GM18873 (cell line): ENCODE results near the gene TBP.

Experiments
- ATAC-seq: cut with Tn5 transposase; IDR thresholded peaks from one replicate; pipeline ENCODE4 v1.9.1; 2021; ENCODE audit warnings: mild to moderate bottlenecking, moderate library complexity, moderate number of reproducible peaks; ENCODE audit not compliant: unreplicated experiment, low FRiP score

TBP gene

GRCh38 chr6:170533792-170534191 lies 20.4 kb upstream of the TBP start:
- ATAC-seq = no peak

- ATAC-seq = no peak
These were observed 19.2 kb upstream of the TBP start for GRCh38 chr6:170535004-170535403.

DNA sequence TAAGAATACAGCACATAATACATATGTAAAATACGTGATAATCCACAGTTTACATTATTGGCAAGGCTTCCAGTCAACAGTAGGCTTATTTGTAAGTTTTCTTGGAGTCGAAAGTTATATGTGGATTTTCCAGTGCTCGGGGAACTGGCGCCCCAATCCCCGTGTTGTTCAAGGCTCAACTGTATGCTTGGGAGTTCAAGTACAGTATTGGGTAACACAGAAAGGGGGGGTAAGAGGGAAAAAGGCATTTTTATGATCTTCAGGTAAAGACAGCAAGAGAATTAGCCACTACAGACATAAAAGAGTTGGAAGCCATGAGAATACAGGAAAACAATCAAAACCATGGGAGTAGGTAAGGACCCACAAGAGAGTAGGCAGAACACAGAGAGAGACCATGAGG lies 17.5 kb upstream of the TBP start:
- ATAC-seq = no peak

DNA sequence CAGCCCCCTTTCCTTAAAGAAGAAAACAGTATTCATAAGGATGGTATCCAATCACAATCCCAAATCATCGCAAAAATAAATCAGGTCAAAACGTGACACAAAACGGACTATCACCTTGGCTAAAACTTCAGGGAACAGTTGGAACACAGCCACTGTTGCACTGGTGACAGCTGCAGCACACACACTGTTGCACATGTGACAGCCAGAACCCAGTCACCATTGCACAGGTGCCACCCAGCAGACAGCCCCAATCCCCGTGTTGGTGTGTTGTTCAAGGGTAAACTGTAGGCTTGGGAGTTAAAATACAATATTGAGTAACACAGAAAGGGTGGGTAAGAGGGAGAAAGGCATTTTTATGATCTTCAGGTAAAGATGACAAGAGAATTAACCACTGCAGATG lies 16.8 kb upstream of the TBP start:
- ATAC-seq = no peak

- ATAC-seq = no peak
These were observed 12.0 kb upstream of the TBP start for GRCh38 chr6:170542031-170542719.

GRCh38 chr6:170545405-170545804 lies 8.8 kb upstream of the TBP start:
- no peak for ATAC-seq

- ATAC-seq = peak; percentile 43
These were observed 1.2 kb upstream of the TBP start, which contains the start of gene PSMB1 for GRCh38 chr6:170552765-170553533. Gene PSMB1 (minus strand): TSS chr6:170553307. CDS start chr6:170553242, 65 bp downstream.

DNA sequence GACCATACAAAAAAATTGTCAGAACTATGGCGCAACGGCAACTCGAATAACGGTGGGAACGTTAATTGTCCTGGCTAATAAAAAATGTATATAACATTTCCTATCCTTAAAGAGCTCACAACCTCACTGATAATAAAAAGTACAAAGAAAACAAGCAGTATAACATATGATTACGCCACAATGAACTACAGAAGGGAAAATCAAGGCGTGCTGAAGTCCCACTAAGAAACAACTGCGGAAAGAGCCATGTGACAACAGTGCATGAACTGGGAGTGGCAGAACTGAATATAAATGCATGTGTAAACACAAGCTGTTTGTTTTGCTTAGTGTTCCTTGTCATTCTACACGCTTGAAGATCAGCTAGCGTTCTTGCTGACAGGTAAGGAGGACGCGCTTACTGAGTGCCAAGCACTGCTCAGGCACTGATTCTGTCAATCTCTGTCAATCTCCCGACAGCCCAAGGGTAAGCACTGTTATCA lies 596 bp upstream of the TBP start:
- ATAC-seq = peak; percentile 26

DNA sequence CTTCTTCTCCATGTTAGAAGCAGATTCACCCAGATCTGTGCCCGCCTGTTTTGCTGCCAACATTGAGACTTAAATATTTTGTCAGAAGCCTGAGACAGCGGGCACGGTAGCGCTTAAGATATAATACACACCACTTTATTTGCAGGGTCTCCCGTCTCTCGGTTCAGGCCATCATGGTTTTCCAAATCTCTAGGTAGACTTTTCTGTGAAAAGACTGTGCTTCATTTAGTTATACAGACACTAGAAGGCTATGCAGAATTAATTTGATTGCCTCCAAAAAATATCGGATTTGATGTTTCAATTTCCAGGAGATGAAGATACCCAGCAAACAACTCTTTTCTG lies 598 bp downstream of the TBP start:
- ATAC-seq = no peak

- ATAC-seq = no peak
These were observed 1.1 kb downstream of the TBP start for GRCh38 chr6:170555305-170555704.

- ATAC-seq = no peak
These were observed 7.4 kb downstream of the TBP start for GRCh38 chr6:170561555-170561954.

DNA sequence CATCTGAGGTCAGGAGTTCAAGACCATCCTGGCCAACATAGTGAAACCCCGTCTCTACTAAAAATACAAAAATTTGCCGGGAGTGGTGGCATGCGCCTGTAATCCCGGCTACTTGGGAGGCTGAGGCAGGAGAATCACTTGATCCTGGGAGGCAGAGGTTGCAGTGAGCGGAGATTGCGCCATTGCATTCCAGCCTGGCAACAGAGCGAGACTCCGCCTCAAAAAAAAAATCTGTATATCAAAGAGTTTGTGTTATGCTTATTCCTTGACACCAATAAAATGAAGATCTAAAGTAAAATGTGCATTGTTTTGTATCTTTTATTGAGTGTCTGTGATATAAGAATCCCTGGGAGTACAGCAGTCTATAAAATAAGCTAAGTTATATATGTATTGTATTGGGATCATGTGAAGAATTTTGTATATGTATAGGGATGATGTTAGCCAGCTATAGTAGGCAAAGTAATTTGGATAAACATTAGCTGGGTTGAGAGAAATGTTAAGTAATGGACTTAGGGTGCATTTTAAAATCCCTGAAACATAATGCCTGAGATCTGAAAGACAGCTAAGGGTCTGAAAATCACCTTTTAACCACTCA lies 10.9 kb downstream of the TBP start:
- ATAC-seq = no peak

GRCh38 chr6:170572704-170573466 lies 18.7 kb downstream of the TBP start:
- ATAC-seq = no peak

DNA sequence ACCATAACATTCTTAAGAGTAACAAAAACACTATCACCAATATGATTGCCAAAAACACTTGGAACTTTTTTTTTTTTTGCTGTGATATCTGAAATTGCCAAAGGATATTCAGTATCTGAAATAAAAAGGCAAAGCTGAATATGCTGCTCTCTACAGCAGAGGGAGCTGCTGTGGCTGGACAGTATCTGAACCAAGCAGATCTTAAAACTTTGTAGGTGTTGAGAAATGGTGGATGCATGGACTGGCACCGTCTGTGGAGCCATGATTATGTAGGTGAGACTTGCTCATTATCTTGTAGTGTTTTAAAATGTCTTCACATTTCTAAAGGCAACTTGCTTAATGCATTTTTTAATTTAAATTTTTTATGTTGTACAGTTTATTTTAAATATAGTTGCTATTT lies 21.1 kb downstream of the TBP start:
- ATAC-seq = no peak

DNA sequence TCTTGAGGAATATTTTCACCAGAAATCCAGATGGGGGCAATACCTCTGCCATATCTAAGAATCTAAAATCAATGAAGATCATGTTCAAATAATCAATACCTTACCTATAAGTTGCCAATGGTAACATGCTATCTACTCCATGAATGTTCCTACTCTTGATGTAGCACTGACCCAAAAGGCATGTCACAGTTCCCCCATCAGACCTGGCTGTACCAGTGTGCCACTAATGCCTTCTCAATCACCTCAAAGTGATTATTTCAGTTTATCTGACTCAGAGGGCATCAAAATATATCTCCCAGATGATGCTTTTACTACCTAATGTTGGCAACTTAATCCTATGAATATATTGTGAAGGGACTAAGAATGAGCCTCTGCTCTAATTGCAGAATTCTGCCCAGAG lies 24.7 kb downstream of the TBP start:
- ATAC-seq = no peak

- no peak for ATAC-seq
These were observed 29.6 kb downstream of the TBP start for GRCh38 chr6:170583756-170584180.

- ATAC-seq = peak; percentile 98
These were observed 30.2 kb downstream of the TBP start, which contains the start of gene PDCD2 for GRCh38 chr6:170584181-170584953. Gene PDCD2 (minus strand): TSS chr6:170584637. CDS start chr6:170584581, 56 bp downstream.

GRCh38 chr6:170584954-170585498 lies 30.9 kb downstream of the TBP start:
- peak; percentile 29 for ATAC-seq

DNA sequence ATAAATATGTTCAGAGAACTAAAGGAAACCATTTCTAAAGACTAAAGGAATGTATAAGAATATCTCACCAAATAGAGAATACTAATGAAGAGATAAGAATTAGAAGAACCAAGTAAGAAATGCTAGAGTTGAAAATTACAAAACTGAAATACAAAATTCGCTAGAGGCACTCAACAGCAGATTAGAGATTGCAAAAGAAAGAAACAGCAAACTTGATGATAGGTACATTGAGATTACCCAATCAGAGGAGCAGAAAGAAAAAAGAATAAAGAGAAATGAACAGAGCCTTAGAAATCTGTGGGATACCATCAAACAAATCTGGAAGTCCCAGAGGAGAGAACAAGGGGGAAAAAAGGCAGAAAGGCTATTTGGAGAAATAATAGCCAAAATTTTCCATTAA lies 36.6 kb downstream of the TBP start:
- no peak for ATAC-seq

DNA sequence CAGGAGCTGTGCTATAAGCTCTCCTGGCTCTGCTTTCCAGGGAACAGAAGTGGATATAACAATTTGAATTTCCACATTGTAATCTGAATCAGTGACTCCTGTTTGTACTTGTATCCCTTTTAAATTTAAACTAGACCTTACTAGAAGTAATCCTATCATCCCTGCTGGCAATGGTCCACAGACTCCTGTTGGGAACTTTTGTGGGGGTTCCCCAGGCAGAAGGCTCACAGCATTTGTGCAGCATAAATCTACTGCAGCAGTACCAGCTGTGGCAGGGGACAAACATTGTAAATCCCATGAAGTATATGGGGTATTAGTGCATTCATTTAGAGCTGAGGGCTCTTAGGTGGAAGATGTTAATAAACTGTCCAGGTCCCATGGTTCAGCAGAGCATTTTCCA lies 42.3 kb downstream of the TBP start:
- ATAC-seq = no peak
